ENCODE measurements around the gene R3HDM4. TPM values are rescaled to one million over a fixed set of nuclear protein-coding genes. Genes with fewer than 3 reads are reported as not detected.

R3HDM4 gene
- total RNA-seq, 1 experiment from 2014 or later, result 57.7 TPM

GRCh38 chr19:869245-870177 lies 43.5 kb downstream of the R3HDM4 start:
- ChIA-PET POLR2A (no interaction called here), CTCF (no interaction called here)
- Histone ChIP-seq H3K9me3 (no peaks in the 10 kb centered on the region), H3K36me3 (ENCODE audit: control insufficient read depth, insufficient read depth, low read length) (peaks cover 8% of the 10 kb centered on the region), H3K4me3 (ENCODE audit: low read depth, low read length) (no peak overlapping the region), H3K27me3 (replicated peaks; ENCODE audit: control insufficient read depth, insufficient read depth, low read length) (no peaks in the 10 kb centered on the region), H3K4me1 (no peaks in the 10 kb centered on the region; the same call in 1 of the 2 replicates)
- Mint-ChIP-seq H3K9me3 (ENCODE audit: unreplicated experiment) (no peaks in the 10 kb centered on the region), H3K4me3 (ENCODE audit: unreplicated experiment) (no peak overlapping the region), H3K36me3 (ENCODE audit: insufficient read depth, unreplicated experiment) (peaks cover 78% of the 10 kb centered on the region), H3K27ac (ENCODE audit: unreplicated experiment) (no peak overlapping the region), H3K27me3 (ENCODE audit: insufficient read depth, unreplicated experiment) (no peaks in the 10 kb centered on the region), H3K4me1 (ENCODE audit: low read depth, unreplicated experiment) (no peaks in the 10 kb centered on the region)
- BruUV-seq (replicated peaks), result no TSS peak
- DNase-seq, result no peak
- intact Hi-C loops (cut with micrococcal nuclease; ENCODE audit: unreplicated experiment), result loop anchor here (10.0 kb wide), 1 partner anchor 95 kb away; no protein-coding TSS in a partner anchor
- no peak for TF ChIP-seq CTCF (IDR thresholded peaks at IDR 0.05; ENCODE audit: insufficient read depth in 1 of 2, low read depth in 1 of 2, low read length in 1 of 2, severe bottlenecking in 1 of 2, unreplicated experiment in 1 of 2)

GRCh38 chr19:868458-869244 lies 44.4 kb downstream of the R3HDM4 start:
- Histone ChIP-seq H3K27me3 (replicated peaks; ENCODE audit: control insufficient read depth, insufficient read depth, low read length) (no peaks in the 10 kb centered on the region), H3K36me3 (ENCODE audit: control insufficient read depth, insufficient read depth, low read length) (peaks cover 8% of the 10 kb centered on the region), H3K4me1 (no peaks in the 10 kb centered on the region; the same call in 1 of the 2 replicates), H3K9me3 (no peaks in the 10 kb centered on the region), H3K4me3 (ENCODE audit: low read depth, low read length) (no peak overlapping the region)
- Mint-ChIP-seq H3K9me3 (ENCODE audit: unreplicated experiment) (no peaks in the 10 kb centered on the region), H3K4me3 (ENCODE audit: unreplicated experiment) (no peak overlapping the region), H3K27me3 (ENCODE audit: insufficient read depth, unreplicated experiment) (no peaks in the 10 kb centered on the region), H3K36me3 (ENCODE audit: insufficient read depth, unreplicated experiment) (peaks cover 86% of the 10 kb centered on the region), H3K27ac (ENCODE audit: unreplicated experiment) (no peak overlapping the region), H3K4me1 (ENCODE audit: low read depth, unreplicated experiment) (no peaks in the 10 kb centered on the region)
- BruUV-seq (replicated peaks), result no TSS peak
- no peak for TF ChIP-seq CTCF (IDR thresholded peaks at IDR 0.05; ENCODE audit: insufficient read depth in 1 of 2, low read depth in 1 of 2, low read length in 1 of 2, severe bottlenecking in 1 of 2, unreplicated experiment in 1 of 2)
- DNase-seq, result no peak
- ChIA-PET CTCF (no interaction called here), POLR2A (no interaction called here)
- intact Hi-C loops (cut with micrococcal nuclease; ENCODE audit: unreplicated experiment), result loop anchor here (10.0 kb wide), 1 partner anchor 94 kb away; no protein-coding TSS in a partner anchor

- Histone ChIP-seq H3K4me1 (no peaks in the 10 kb centered on the region; the same call in 1 of the 2 replicates), H3K36me3 (ENCODE audit: control insufficient read depth, insufficient read depth, low read length) (peaks cover 6% of the 10 kb centered on the region), H3K4me3 (ENCODE audit: low read depth, low read length) (no peak overlapping the region), H3K9me3 (no peaks in the 10 kb centered on the region), H3K27me3 (replicated peaks; ENCODE audit: control insufficient read depth, insufficient read depth, low read length) (no peaks in the 10 kb centered on the region)
- Mint-ChIP-seq H3K9me3 (ENCODE audit: unreplicated experiment) (no peaks in the 10 kb centered on the region), H3K36me3 (ENCODE audit: insufficient read depth, unreplicated experiment) (peaks cover 85% of the 10 kb centered on the region), H3K27ac (ENCODE audit: unreplicated experiment) (peak overlapping the region; percentile 57), H3K27me3 (ENCODE audit: insufficient read depth, unreplicated experiment) (no peaks in the 10 kb centered on the region), H3K4me3 (ENCODE audit: unreplicated experiment) (no peak overlapping the region), H3K4me1 (ENCODE audit: low read depth, unreplicated experiment) (no peaks in the 10 kb centered on the region)
- ChIA-PET CTCF (no interaction called here), POLR2A (no interaction called here)
- TF ChIP-seq CTCF (IDR thresholded peaks at IDR 0.05; ENCODE audit: insufficient read depth in 1 of 2, low read depth in 1 of 2, low read length in 1 of 2, severe bottlenecking in 1 of 2, unreplicated experiment in 1 of 2), result no peak
- no TSS peak for BruUV-seq (replicated peaks)
- intact Hi-C loops (cut with micrococcal nuclease; ENCODE audit: unreplicated experiment), result loop anchor here (10.0 kb wide), 1 partner anchor 93 kb away; no protein-coding TSS in a partner anchor
- no peak for DNase-seq
Observed at GRCh38 chr19:867855-868457, 45.1 kb downstream of the R3HDM4 start.
